Middle frontal gyrus (tissue), 1 donor: ENCODE measurements around the gene DNAJC2.

Source experiments
- DNase-seq: peaks from one replicate; pipeline ENCODE4 v3.0.0-alpha.2; 2015; ENCODE audit warnings: low spot score; ENCODE audit errors: extremely low spot score

DNAJC2 gene

GRCh38 chr7:103344453-103345149, at the start of gene DNAJC2:
DNAJC2 (minus strand) TSS chr7:103344767; CDS start chr7:103344622, 145 bp downstream.
- DNase-seq, result peak; percentile 86

GRCh38 chr7:103391976-103392375, 47.4 kb upstream of the DNAJC2 start:
- no peak for DNase-seq

- DNase-seq, result no peak
These were observed 46.6 kb upstream of the DNAJC2 start for GRCh38 chr7:103391150-103391549.

- DNase-seq, result no peak
These were observed 44.7 kb upstream of the DNAJC2 start for GRCh38 chr7:103389263-103389662.

GRCh38 chr7:103388469-103389140, 44.0 kb upstream of the DNAJC2 start:
- no peak for DNase-seq

- no peak for DNase-seq
These were observed 42.7 kb upstream of the DNAJC2 start for GRCh38 chr7:103387242-103387641.

GRCh38 chr7:103382032-103382402, 37.5 kb upstream of the DNAJC2 start:
- no peak for DNase-seq

- DNase-seq, result no peak
These were observed 36.9 kb upstream of the DNAJC2 start for GRCh38 chr7:103381280-103382031.

- DNase-seq, result no peak
These were observed 36.0 kb upstream of the DNAJC2 start for GRCh38 chr7:103380395-103381191.

GRCh38 chr7:103379270-103379975, 34.9 kb upstream of the DNAJC2 start:
- DNase-seq, result no peak

- DNase-seq, result no peak
These were observed 29.5 kb upstream of the DNAJC2 start for GRCh38 chr7:103373866-103374643.

- no peak for DNase-seq
These were observed 24.9 kb upstream of the DNAJC2 start for GRCh38 chr7:103369432-103369831.

- no peak for DNase-seq
These were observed 5.2 kb upstream of the DNAJC2 start for GRCh38 chr7:103349805-103350204.

GRCh38 chr7:103348959-103349358, 4.4 kb upstream of the DNAJC2 start:
- DNase-seq, result no peak

- no peak for DNase-seq
These were observed 3.9 kb upstream of the DNAJC2 start for GRCh38 chr7:103348452-103348851.

- peak; percentile 78 for DNase-seq
These were observed 3.1 kb upstream of the DNAJC2 start, which contains the start of gene PSMC2 for GRCh38 chr7:103347507-103348267. PSMC2 (plus strand) TSS chr7:103347643; CDS start chr7:103347712, 69 bp downstream.

- DNase-seq, result no peak
These were observed 1.8 kb upstream of the DNAJC2 start for GRCh38 chr7:103346396-103346795.

GRCh38 chr7:103343758-103344452, 662 bp downstream of the DNAJC2 start:
- no peak for DNase-seq

GRCh38 chr7:103343332-103343731, 1.2 kb downstream of the DNAJC2 start:
- no peak for DNase-seq
